ENCODE results near the gene IER5L. TPM values are rescaled to one million over a fixed set of nuclear protein-coding genes. Genes with fewer than 3 reads are reported as not detected.

IER5L gene
- polyA plus RNA-seq, 6 donors from 2014 or later = 0.09 TPM; not detected in 4

DNA sequence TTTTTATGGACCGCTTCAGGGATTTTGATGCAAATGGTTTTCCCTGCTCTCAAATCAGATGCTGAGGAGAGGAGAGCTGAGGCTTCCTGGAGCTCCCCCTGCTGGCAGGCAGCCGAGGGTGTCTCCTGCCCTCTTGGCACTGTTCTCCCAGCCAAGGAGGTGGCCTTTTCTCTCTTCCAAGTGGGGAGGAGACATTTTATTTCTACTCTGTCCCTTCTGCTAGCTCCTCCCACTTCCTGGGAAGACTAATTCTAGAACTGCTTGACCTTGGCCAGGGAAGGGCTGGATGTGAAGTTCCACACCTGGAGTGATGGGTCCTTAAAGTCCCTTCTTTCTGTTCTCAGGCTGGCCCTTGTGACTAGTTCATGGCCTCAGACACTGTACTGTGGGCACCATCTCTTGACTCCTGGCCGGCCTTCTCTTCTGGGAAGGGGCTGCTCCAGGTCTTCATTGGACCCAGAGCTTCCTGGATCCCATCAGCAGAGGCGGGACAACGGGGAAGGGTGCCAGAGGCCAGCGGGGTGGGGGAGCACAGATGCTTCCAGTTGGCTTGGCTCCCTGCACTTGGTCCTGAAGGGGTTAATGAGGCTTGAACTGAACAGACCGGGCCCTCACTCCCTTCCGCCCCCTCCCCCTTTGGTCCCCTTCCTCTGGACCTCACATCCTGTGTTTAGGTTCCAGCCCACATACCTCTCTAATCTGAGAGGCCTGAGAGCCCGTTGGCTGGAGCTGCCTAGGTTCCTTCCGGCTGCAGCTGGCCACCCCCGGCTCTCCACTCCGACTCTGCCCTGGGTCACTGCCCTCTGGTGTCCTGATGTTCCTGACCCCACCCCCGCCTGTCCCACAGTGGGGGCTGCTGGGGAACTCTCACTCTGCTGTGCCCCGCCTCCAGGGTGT lies 34.8 kb downstream of the IER5L start:
- H3K4me3 Mint-ChIP-seq = peak overlapping the region in 7 of 8 donors; percentile 42 to 76 (median 66)
- DNase-seq = peak; percentile 66
- no peaks in the 10 kb centered on the region for H3K9me3 Mint-ChIP-seq
- H3K4me1 Mint-ChIP-seq = peaks cover 31 to 47% (median 44%) of the 10 kb centered on the region in 3 donors
- no peaks in the 10 kb centered on the region for H3K36me3 Mint-ChIP-seq
- ATAC-seq (ENCODE audit: low read depth in 2 of 2) = peak in 1 of 2 donors; percentile 21
- H3K27ac Mint-ChIP-seq = peak overlapping the region in 5 of 6 donors; percentile 30 to 92 (median 61)
- no peaks in the 10 kb centered on the region for H3K27me3 Mint-ChIP-seq

GRCh38 chr9:129142138-129142935 lies 35.7 kb downstream of the IER5L start:
- no peaks in the 10 kb centered on the region for H3K27me3 Mint-ChIP-seq
- H3K4me3 Mint-ChIP-seq = peak overlapping the region in 7 of 8 donors; percentile 50 to 96 (median 76)
- peaks cover 31 to 47% (median 44%) of the 10 kb centered on the region in 3 donors for H3K4me1 Mint-ChIP-seq

GRCh38 chr9:129141066-129142041 lies 36.7 kb downstream of the IER5L start:
- DNase-seq (peak; percentile 48), ATAC-seq (ENCODE audit: low read depth in 2 of 2) (no peak)
- Mint-ChIP-seq H3K27ac (peak overlapping the region; percentile 51 to 97 (median 92)), H3K4me3 (peak overlapping the region; percentile 78 to 96 (median 92)), H3K27me3 (no peaks in the 10 kb centered on the region), H3K9me3 (no peaks in the 10 kb centered on the region), H3K4me1 (peaks cover 31 to 47% (median 44%) of the 10 kb centered on the region in 3 donors), H3K36me3 (no peaks in the 10 kb centered on the region)

More at GRCh38 chr9:129142138-129142935, 35.7 kb downstream of the IER5L start:
- no peaks in the 10 kb centered on the region for H3K9me3 Mint-ChIP-seq
- H3K36me3 Mint-ChIP-seq = no peaks in the 10 kb centered on the region
- DNase-seq (no peak), ATAC-seq (ENCODE audit: low read depth in 2 of 2) (no peak)
- peak overlapping the region in 5 of 6 donors; percentile 44 to 97 (median 62) for H3K27ac Mint-ChIP-seq

DNA sequence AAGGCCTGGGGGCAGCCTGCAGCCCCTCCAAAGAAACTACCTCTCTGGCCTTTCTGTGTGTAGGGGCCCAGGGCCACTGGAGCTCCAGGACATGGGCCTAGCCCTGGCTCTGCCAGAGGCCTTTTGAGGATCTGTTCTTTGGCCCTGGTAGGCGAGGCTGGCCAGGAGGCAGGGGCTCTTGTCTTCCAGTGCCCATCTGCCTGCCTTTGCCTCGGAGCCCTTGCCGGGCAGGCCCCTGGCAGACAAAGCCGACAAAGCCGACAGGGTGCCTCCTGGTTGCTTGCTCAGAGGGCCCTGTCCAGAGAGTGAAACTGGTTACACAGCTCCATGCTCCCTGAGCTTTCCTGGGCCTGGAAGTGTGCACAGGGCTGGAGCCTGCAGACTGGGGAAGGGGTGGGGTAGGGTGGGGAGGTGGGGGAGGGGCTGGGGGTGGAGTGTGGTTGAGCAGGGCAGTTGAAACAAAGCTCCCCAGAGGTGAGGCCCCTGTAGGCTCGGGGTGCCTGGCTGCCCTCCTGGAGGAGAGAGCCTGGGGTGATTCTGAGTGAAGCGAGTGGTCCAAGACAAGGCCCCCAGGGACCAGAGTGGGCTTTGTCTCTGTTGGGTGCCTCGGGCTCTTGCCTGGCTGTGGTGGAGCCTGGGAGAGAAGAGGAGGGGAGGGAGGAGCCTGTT lies 37.5 kb downstream of the IER5L start:
- H3K4me3 Mint-ChIP-seq = peak overlapping the region; percentile 83 to 96 (median 92)
- H3K27me3 Mint-ChIP-seq = no peaks in the 10 kb centered on the region
- no peaks in the 10 kb centered on the region for H3K9me3 Mint-ChIP-seq
- H3K4me1 Mint-ChIP-seq = peaks cover 31 to 47% (median 44%) of the 10 kb centered on the region in 3 donors
- H3K27ac Mint-ChIP-seq = peak overlapping the region; percentile 92 to 99 (median 96)
- ATAC-seq (ENCODE audit: low read depth in 2 of 2) = peak; percentile 11 to 12
- peak; percentile 5 for DNase-seq
- H3K36me3 Mint-ChIP-seq = no peaks in the 10 kb centered on the region

GRCh38 chr9:129139993-129140396 lies 38.1 kb downstream of the IER5L start:
- DNase-seq (peak; percentile 86), ATAC-seq (ENCODE audit: low read depth in 2 of 2) (peak; percentile 90 to 91)

DNA sequence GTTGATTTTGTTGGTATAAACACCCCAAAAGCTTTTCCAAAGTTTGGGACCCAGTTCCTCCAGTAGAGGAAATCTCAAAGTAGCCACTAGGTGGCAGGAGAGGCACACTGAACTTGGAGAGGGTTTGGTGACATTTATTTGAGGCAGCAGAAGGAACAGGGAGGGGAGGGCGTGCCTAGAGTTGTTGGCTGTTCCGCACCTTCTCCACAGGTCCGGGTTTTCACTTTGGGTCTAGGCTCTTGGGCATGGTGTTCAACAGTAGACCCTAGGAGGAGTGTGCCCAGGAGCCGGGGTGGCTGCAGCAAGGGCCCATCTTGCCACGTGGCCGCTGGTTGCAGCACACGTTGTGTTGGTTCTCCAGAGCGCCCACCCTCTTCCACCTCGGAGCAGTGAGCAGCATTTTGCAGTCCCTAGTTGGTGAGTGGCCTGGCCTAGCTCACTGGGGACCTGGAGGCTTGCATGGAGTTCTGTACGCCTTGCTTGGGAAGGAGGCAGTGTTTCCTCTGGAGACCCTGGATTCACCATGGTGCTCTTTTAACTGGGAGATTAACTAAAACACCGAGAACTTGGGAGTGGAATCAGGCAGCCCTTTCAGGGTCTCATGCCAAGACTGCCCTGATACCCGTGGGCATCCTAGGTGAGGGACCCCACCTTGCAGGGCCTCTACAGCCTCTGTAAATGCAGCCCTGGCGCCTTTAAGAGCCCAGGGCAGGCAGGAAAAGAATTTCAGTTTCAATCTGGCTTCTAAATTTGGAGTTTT lies 38.6 kb downstream of the IER5L start:
- Mint-ChIP-seq H3K27ac (peak overlapping the region; percentile 92 to 99 (median 96)), H3K36me3 (no peaks in the 10 kb centered on the region), H3K9me3 (no peaks in the 10 kb centered on the region), H3K4me1 (peaks cover 31 to 47% (median 44%) of the 10 kb centered on the region in 3 donors), H3K27me3 (no peaks in the 10 kb centered on the region), H3K4me3 (peak overlapping the region; percentile 83 to 96 (median 92))
- ATAC-seq (ENCODE audit: low read depth in 2 of 2) (peak; percentile 59 to 64), DNase-seq (peak; percentile 78)

More at GRCh38 chr9:129139993-129140396, 38.1 kb downstream of the IER5L start:
- no peaks in the 10 kb centered on the region for H3K9me3 Mint-ChIP-seq
- peak overlapping the region; percentile 83 to 96 (median 92) for H3K4me3 Mint-ChIP-seq
- peaks cover 31 to 47% (median 44%) of the 10 kb centered on the region in 3 donors for H3K4me1 Mint-ChIP-seq
- H3K36me3 Mint-ChIP-seq = no peaks in the 10 kb centered on the region
- H3K27me3 Mint-ChIP-seq = no peaks in the 10 kb centered on the region
- peak overlapping the region; percentile 92 to 99 (median 96) for H3K27ac Mint-ChIP-seq

GRCh38 chr9:129138476-129139232 lies 39.4 kb downstream of the IER5L start:
- peak overlapping the region in 4 of 6 donors; percentile 92 to 97 (median 96) for H3K27ac Mint-ChIP-seq
- no peaks in the 10 kb centered on the region for H3K9me3 Mint-ChIP-seq
- peaks cover 27 to 44% (median 42%) of the 10 kb centered on the region in 3 donors for H3K4me1 Mint-ChIP-seq
- peak in 1 of 2 donors; percentile 1 for ATAC-seq (ENCODE audit: low read depth in 2 of 2)
- peaks cover 3 to 4% of the 10 kb centered on the region in 2 donors for H3K36me3 Mint-ChIP-seq
- H3K27me3 Mint-ChIP-seq = no peaks in the 10 kb centered on the region
- H3K4me3 Mint-ChIP-seq = peak overlapping the region in 6 of 8 donors; percentile 83 to 94 (median 92)
- no peak for DNase-seq

DNA sequence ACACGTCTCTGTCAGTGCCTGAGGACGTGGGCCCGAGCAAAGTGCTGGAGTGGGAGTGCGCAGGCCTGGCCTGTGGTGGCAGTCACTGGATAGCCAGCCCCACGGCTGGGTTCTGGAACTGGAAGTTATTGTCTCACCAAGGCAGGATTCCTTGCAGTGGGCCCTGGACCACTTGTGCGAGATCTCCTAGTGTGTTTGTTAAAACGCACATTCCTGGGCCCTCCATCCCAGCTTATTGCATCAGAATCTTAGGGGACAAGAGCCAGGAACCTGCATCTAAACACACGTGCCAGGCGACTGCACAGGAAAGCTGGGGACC lies 40.0 kb downstream of the IER5L start:
- Mint-ChIP-seq H3K9me3 (no peaks in the 10 kb centered on the region), H3K27ac (peak overlapping the region in 1 of 6 donors; percentile 51), H3K4me1 (peaks cover 25 to 42% (median 38%) of the 10 kb centered on the region in 3 donors), H3K27me3 (no peaks in the 10 kb centered on the region), H3K36me3 (peaks cover 6 to 8% of the 10 kb centered on the region in 2 donors), H3K4me3 (peak overlapping the region in 3 of 8 donors; percentile 30 to 65 (median 55))
- no peak for ATAC-seq (ENCODE audit: low read depth in 2 of 2)
- no peak for DNase-seq

- Mint-ChIP-seq H3K9me3 (no peaks in the 10 kb centered on the region), H3K4me3 (peak overlapping the region in 3 of 8 donors; percentile 30 to 65 (median 55)), H3K27ac (peak overlapping the region in 4 of 6 donors; percentile 5 to 73 (median 44)), H3K4me1 (peaks cover 20 to 36% (median 34%) of the 10 kb centered on the region in 3 donors), H3K27me3 (no peaks in the 10 kb centered on the region), H3K36me3 (peaks cover 6 to 8% of the 10 kb centered on the region in 2 donors)
- no peak for ATAC-seq (ENCODE audit: low read depth in 2 of 2)
- no peak for DNase-seq
These were observed 40.5 kb downstream of the IER5L start for GRCh38 chr9:129137292-129138143.

- ATAC-seq (ENCODE audit: low read depth in 2 of 2) = no peak
- Mint-ChIP-seq H3K36me3 (peaks cover 6 to 8% of the 10 kb centered on the region in 2 donors), H3K27ac (no peak overlapping the region), H3K9me3 (no peaks in the 10 kb centered on the region), H3K4me1 (peaks cover 24 to 32% (median 31%) of the 10 kb centered on the region in 3 donors), H3K27me3 (no peaks in the 10 kb centered on the region), H3K4me3 (no peak overlapping the region)
- no peak for DNase-seq
These were observed 41.5 kb downstream of the IER5L start for GRCh38 chr9:129136446-129137035.

Data from naive B cell (primary cell).